RKO (cell line): Measurements from ENCODE around the gene PRKD3.

Source experiments
- DNase-seq: peaks from one replicate; pipeline ENCODE4 v3.0.0-alpha.2; 2016; ENCODE audit warnings: low spot score

The PRKD3 gene

DNA sequence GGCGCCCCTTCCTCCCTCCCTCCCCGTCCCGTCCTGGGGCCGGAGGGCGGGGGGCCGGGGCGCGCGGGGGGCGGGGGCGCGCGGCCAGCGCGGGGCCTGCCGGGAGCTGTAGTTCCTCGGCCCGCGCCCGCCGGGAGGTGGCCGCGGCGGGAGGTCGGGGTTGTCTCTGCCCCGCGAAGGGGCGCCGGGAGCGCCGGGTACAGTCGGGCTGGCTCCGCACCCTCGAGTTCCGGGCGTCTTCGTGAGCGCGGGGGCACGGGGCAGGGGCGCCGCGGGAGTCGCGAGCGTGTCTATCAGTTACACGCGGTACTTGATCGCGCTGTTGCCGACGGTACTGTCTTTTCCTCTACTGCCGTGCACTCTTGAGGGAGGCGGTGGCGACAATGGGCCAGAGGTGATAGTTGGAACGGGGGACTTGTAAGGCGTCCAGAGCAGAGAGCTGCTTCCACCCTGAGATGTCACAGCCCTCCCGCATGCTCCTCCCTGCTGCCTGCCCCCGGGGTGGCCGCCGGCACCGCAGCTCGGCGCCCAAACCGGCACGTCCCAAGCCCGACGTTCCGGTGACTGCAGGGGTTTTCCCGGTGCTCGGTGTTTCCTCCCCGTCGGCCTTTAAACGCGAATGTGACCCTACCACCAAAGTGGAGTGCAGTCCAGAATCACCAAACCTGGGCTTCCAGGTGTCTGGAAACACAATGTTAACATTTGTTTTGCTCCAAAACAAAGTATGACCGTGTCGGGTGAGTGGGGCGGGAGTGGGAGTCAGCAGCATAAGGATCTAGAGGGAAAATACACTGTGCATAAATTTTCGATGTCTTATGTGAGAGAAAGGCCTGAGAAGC, at the start of gene PRKD3:
PRKD3 (minus strand) TSS at position 48 of the 839 bp plus-strand sequence. CDS start 8,309 bp downstream, outside the sequence.
- peak; percentile 20 for DNase-seq

DNA sequence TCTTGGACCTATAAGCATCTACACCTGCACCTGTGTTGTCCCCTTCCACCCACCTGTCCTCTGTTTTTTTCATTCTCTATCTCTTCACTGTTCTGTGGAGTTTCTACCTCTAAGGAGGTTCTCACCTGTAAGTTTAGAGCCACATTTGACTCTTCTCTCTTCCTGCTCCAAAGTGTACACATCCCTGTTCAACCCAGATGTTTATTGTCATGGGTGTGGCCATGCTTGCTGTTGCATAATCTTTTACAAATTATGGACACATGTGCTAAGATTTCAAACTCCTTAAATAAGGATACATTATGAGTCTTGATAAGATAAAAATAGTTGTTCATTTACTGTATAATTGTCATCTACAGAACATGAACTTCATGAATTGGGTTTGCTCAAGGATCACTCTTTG, 47.4 kb upstream of the PRKD3 start:
- DNase-seq: no peak

DNA sequence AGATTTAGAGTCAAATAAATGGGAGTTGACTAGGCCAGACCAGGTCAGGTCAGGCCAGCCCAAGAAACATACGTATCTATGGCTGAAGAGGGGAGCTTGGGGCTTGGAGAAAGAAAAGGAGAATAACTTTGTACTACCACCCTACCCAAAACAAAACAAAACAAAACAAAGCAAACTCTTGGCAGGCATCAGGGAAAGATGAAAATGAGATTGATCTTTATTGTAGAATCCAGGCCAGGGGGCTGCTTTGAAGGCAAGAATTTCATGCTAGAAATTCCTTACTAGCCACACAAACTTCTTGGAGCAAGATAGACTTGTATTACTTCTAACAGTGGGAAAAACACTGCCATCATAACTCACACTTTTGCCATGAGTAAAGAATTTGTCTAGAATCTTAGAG, 46.0 kb upstream of the PRKD3 start:
- no peak for DNase-seq

DNA sequence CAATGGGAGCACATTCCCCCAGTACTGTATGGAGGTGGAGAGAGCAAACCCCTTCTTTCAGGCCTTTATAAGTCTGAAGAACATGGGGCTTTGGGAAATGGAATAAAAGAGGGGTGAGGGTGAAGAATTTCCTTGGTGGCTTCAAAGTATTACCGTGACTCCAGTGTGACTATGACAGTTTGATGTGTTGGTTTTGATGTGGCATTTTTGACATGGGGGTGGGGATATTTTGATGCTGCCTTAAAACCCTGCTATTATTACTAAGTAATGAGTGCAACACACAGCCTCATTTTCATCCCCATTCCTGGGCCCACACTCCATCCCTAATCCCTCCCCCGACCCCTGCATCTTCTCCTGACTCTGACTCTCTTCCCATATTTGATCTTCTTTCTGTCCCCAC, 43.4 kb upstream of the PRKD3 start:
- no peak for DNase-seq

DNA sequence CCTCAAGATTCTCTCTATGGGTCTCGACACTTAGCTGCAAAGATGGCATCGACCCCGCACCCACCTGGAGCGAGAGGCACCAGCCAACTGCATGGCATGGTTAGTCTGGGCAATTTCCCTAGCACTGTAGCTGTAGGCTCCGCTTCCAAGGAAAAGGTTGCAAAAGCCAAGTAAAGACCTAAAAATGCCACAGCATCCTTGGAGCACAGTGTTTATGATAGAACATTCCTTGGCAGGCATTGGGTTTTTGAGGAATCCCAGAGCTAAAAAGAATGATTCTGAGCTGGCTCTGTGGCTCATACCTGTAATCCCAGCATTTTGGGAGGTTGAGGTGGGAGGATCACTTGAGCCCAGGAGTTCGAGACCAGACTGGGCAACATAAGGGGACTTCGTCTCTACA, 42.7 kb upstream of the PRKD3 start:
- no peak for DNase-seq

DNA sequence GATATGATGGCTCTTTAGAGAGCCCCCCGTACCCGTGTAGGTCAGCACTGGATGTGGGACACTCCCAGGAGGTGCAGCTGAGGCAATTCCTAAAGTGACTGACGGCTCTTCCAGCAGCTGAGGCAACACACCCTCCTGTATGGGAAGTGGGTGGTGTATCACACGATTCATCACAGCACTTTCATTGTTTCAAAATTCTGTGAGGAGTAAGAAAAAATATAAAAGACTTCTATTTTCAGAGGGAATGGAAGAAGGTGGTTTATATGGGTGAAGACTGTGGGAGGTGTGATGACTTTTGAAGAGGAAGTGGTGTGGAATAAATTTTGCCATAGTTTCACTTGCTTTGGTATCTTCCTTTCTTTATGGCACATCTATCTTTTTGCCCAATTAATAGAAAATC, 42.1 kb upstream of the PRKD3 start:
- no peak for DNase-seq

DNA sequence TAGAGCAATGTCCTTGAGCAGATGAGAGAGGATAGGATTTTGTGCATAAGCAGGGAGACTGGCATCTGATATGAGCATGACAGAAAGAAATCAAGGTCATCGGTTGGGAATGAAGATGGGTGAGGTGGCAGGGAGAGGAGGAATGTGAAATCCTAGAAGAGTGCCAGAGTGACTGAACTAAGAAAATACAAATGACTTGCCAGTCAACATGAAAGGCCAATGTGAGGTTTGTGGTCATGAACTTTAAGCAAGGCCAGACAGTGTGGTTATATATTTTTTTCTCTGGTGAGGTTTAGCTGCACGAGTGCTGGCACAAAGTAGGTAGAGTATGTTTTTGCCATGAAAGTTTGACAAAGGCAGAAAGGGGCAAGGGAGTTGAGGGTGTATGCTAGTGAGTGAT, 41.0 kb upstream of the PRKD3 start:
- DNase-seq: no peak

DNA sequence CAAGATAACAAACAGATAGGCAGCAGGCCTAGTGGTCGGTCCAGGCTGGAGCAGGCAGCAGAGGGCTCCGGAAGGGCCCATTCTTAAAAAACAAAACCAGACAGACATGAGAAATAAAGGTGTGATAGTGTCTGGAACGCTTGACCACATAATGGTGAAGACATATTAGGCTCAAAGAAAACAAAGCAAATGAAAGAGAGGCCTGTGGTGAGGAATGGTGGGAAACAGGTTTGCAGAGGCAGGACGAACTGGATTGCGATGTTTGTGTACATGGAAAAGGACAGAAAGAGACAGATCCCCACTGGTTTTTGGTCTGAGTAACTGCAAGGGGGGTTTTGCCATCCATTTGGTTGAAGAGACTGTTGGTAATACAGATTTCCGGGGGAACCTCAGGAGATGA, 39.7 kb upstream of the PRKD3 start:
- no peak for DNase-seq

DNA sequence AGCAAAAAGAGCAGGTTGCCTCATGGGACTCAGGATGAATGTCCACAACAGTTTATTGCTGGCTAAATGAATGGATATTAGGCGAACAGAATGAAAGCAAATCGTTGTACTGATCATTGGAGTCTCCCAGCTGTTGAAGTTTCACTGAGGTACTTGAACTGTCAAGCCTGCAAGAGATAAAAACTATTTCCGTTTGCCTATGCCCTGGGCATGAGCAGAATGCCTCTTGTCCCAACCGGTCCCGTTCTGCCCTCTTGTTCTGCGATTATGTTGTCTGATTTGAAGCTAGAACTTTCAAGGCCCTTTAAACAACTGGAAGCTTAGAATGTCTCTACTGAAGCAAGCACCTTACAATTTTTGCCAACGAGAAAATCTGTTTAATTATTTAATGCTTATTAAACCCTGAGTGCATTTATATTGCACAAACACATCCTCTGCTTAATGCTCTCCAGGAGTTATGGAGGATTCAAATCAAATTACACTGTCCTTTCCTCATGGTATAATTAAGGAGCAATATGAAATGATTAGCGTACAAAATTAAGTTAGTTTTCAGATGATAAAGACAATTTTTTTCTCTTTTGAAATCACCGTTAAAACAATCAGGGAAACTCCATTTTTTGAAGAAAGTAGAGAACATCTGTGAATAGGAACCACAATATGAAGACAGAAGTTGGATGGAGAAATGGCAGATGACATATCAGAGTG, 37.5 kb upstream of the PRKD3 start:
- no peak for DNase-seq

DNA sequence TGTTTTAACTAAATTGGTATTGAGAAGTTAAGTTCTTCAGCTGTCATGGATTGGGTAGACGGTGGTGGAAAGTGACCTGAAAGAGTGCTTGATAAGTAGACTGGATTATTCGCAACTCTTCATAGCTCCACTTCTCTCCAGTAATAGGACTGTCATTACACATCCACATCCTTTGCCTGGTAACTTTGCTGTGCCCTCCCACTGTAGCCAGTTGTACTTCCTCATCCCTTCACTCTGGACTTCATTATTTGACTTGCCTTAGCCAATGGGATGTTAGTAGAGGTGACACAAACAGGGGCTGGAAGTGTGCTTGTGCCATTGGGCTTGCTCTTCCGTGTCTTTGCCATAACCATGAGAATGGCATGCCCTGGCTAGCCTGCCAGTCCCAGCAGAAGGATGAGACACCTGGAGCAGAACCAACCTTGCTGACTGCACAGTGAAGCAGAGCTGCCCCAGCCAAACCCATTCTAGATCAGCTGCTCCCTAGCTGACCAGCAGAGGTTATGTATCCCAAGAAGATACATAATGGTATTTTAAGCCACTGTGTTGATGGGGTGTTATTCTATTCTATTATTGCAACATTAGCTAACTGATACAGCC, 36.7 kb upstream of the PRKD3 start:
- DNase-seq: no peak

DNA sequence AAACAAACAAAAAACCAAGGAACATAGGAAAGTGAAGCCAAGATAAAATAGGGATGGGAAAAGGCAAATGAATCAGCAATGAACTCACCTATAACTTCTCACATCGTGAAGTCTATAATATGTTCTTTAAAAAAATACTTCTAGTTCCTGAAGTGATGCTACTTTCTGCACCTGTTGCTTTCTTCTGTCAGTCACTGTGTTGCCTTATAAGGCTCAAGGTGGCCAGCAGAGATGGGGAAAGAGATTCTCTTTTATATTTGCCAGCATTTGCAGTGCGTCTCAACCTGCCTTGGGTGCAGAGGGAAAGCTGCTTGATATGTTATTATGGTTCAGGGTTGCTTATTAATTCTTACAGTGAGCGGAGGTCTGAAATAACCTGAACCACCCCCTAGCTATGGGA, 33.8 kb upstream of the PRKD3 start:
- DNase-seq: no peak

DNA sequence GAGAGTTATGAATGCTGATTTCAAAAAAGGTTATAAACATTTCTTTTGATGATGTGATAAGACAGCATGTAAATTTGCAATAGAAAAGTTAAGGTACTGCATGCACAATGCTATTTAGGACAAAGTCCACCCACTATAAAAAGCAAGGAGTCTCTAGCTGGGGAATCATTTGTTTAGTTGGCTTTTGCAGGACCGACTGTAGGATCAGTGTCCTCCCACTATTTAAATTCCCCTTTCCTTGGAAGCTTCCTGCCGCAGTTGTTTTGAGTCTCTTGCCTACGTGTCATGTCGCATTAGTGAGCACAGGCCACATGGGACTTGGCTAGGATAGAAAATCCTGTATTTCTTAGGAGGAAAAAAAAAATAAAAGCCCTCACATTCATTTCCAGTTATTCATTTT, 32.9 kb upstream of the PRKD3 start:
- DNase-seq: no peak

DNA sequence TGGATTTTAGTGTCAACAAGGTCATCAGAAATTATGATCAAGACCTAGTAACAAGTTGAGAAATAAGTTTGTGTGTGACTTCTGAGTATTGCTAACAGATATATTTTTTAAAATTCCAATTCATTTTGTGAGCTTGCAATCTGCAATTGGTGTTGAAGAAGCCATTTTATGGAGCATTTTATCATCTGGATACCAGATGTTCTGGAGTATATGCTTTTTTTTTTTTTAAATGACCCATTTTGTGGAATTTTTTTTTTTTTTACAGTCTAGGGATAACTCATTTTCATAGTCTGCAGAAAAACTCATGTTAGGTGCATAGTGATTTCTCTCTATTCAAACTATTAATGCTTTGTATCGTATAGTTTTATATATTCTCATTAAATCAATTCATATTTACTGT, 32.4 kb upstream of the PRKD3 start:
- no peak for DNase-seq

DNA sequence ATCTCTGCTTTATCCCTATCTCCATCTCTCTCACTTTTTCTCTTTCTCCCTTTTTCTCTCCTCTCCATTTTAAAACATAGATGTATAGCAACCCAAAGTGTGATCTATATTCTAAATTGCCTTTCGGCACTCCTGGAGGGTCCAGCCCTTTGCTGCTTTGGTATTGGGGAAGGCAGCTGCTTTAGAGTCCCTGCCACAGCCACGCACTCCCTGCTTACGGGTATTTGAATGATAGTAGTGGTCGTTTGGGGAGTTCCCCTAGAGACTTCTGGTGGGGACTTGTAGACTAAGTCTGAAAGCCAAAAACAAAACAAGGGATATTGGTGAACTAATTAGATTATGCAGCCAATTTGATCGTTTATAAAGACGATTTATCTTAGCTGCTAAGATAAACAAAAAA, 31.7 kb upstream of the PRKD3 start:
- DNase-seq: no peak

DNA sequence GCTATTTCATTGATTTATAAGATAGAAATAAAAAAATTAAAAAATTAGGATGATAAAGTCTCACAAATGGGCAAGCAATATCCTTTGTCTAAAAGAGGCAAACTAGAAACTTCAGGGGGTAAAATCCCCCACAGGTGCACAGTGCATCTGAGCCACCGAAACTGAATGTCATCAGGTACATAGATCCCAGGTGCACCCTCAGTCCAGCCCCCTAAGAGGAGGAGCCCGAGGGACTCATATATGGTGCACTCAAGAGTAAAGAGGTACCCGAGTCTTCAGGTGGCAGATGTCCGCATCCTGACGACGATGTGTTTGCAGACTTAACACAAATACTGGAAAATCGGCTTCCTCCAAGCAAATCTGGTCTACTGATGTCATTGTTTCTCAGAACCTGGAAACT, 31.1 kb upstream of the PRKD3 start:
- DNase-seq: no peak

DNA sequence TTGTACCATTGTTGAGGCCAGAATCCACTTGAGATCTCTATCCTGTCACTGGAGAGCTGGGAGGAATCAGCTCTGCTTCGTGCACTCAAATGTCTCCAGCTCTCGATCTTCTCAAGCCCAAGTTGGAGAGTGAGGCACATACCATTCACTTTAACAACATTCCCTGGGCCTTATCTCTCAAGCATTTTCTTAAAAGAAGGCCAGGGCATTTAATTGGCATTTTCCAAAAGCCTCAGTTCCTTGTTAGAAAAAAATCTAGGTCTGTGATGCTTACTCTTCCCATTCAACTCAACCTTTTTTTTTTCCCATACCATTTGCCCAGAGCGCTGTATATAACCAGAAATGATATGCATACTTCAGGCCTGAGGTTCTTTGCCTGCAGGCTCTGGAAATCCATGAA, 29.9 kb upstream of the PRKD3 start:
- DNase-seq: no peak

DNA sequence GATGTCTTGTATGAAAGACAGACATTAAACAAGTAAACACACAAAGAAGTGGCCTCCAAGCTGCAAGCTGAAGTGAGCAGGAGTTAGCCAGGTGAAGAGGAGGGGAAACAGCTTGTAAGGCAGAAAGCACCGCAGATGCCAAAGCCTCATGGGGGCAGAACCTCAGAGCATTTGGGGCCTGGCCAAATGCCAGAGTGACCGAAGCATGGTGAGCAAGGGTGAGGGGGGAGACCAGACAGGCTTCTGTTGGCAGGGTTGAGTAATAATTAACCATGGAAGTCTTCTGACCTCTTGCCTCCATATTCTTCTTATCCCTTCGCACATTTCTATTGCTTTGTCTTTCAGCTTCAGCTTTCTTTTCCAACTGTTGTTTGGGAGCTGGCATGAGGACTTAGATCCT, 25.4 kb upstream of the PRKD3 start:
- DNase-seq: no peak

DNA sequence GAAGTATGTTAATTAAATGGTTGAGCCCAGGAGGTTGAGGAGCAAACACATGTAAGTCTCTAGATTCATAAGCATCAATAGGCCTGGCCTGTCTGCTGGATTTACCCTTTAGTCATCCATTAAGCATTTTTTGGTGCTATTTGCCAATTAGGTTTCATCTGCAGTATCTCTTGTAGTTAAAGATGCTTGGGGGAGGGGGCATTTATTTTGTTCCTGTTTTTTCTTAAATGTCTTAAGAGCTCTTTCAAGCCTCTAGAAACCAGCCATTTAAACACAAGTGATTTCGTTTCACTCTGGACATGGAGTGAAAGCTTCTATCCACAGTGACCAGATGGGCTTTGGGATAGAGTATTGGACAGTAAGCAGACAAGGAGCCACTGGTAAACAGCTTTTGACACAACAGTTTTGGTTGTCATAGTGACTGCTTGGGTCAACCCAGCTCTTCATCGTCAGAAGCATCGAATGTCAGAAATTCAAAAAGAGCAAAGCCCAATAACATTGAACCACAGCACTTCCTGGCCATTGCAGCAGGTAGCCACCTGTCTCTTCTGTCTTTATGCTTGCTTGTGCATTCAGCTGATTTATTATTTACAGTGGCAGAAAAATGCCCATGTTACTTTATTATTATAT, 24.7 kb upstream of the PRKD3 start:
- no peak for DNase-seq

DNA sequence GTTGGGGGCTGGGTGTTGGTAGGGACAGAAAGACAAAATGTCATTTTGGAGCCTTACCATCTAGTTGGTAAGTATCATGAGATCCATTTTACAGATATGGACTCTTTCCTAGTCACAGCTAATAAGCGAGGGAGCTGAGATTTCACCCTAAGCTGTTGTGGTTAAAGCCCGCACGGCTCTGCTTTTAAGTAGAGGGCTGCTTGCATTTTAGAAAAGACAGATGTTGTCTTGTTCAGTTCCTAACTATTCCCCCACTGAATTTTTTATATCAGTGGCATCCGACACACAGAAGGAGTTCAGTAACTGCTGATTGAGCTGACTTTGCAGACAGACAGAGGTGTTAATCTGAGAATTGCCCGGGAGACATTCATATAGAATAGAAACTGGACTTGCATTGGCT, 23.5 kb upstream of the PRKD3 start:
- DNase-seq: no peak

DNA sequence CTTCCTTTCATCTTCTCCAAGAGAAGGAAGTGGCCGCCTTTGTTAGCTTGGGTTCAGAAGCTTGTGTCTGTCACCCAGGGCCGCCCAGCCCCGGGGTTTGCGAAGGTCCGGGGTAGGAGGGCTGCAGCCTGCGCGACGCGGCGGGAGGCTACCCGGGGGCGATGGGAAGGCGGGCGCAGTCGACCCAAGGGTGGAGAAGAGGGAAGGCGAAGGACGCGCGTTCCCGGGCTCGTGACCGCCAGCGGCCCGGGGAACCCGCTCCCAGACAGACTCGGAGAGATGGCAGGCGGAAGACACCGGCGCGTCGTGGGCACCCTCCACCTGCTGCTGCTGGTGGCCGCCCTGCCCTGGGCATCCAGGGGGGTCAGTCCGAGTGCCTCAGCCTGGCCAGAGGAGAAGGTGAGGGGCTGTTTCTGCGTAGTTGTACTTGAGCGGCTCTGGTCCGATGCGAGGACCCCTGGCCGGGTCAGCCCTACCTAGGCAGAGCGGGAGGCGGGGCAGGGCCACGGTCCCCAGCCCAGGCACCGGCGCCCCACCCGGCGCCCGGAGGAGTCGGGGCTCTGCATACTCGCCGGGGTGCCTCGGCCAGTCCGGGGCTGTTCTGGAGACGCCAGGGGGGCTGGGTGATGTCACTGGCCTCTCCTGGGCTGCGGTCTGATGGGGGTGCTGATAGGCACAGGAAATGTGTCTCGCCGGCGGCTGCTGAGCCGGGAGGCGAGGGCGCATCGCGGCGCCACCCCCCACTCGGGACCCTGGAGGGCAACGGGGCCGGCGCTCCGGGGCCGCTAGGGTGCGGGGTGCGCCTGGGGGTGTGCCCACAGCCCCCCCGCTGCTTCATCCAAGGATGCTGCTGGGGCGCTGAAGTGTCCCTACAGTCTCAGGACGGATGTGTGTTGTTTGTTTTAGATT, 20.1 kb upstream of the PRKD3 start, which contains the start of gene QPCT:
QPCT (plus strand) TSS at position 178 of the 909 bp plus-strand sequence; CDS start at position 280, 102 bp downstream.
- no peak for DNase-seq
